ENCODE data around the gene RPS14.
"Not testable (repeated sequence)": the region's sequence is repeated elsewhere in the genome, so short reads cannot be mapped to it uniquely, and the experiment has no call there.

Gene RPS14

GRCh38 chr5:150479416-150479815 lies 29.9 kb upstream of the RPS14 start:
- FAIRE-seq = no peak

- not testable (repeated sequence) for FAIRE-seq
Measured at GRCh38 chr5:150476568-150476967, 27.0 kb upstream of the RPS14 start.

GRCh38 chr5:150473673-150474358 lies 24.3 kb upstream of the RPS14 start:
- no peak for FAIRE-seq

GRCh38 chr5:150469718-150470469 lies 20.4 kb upstream of the RPS14 start:
- no peak for FAIRE-seq

- FAIRE-seq = no peak
Measured at GRCh38 chr5:150468206-150468605, 18.7 kb upstream of the RPS14 start.

- no peak for FAIRE-seq
Measured at GRCh38 chr5:150465927-150466326, 16.4 kb upstream of the RPS14 start.

GRCh38 chr5:150464554-150465012 lies 15.0 kb upstream of the RPS14 start:
- no peak for FAIRE-seq

GRCh38 chr5:150461231-150461630 lies 11.7 kb upstream of the RPS14 start:
- no peak for FAIRE-seq

- FAIRE-seq = no peak
Measured at GRCh38 chr5:150460781-150461180, 11.2 kb upstream of the RPS14 start.

GRCh38 chr5:150458802-150459557 lies 9.4 kb upstream of the RPS14 start:
- no peak for FAIRE-seq

GRCh38 chr5:150457562-150458240 lies 8.2 kb upstream of the RPS14 start:
- FAIRE-seq = no peak

- no peak for FAIRE-seq
Measured at GRCh38 chr5:150457121-150457520, 7.6 kb upstream of the RPS14 start.

- no peak for FAIRE-seq
Measured at GRCh38 chr5:150454492-150455229, 5.1 kb upstream of the RPS14 start.

GRCh38 chr5:150454027-150454426 lies 4.5 kb upstream of the RPS14 start:
- not testable (repeated sequence) for FAIRE-seq

GRCh38 chr5:150452914-150453313 lies 3.4 kb upstream of the RPS14 start:
- no peak for FAIRE-seq

GRCh38 chr5:150451594-150451993 lies 2.1 kb upstream of the RPS14 start:
- FAIRE-seq = no peak

GRCh38 chr5:150448952-150449516 lies 505 bp downstream of the RPS14 start:
- FAIRE-seq = no peak

- FAIRE-seq = no peak
Measured at GRCh38 chr5:150448334-150448733, 1.2 kb downstream of the RPS14 start.

- no peak for FAIRE-seq
Measured at GRCh38 chr5:150447188-150447587, 2.4 kb downstream of the RPS14 start.

GRCh38 chr5:150446583-150446982 lies 3.0 kb downstream of the RPS14 start:
- no peak for FAIRE-seq

GRCh38 chr5:150446088-150446487 lies 3.5 kb downstream of the RPS14 start:
- no peak for FAIRE-seq

- no peak for FAIRE-seq
Measured at GRCh38 chr5:150444770-150445169, 4.8 kb downstream of the RPS14 start.

Data from islet of Langerhans (tissue), 1 donor.